Caki2 (cell line): ENCODE measurements around the gene RAD51B. TPM values are rescaled to one million over a fixed set of nuclear protein-coding genes. Genes with fewer than 3 reads are reported as not detected.

Source experiments
- DNase-seq: peaks from one replicate; pipeline ENCODE4 v3.0.0-alpha.2; 2015; ENCODE audit warnings: low read depth
- in situ Hi-C: cut with HindIII; loops from 2 replicates; pipeline ENCODE4 v1.10.0; 2016; ENCODE audit warnings: low sequenced_read_pairs, low pct_unique_long_range_greater_than_20kb, mixed read lengths
- total RNA-seq: library from RNA; depleted of rRNA; stranded (reverse); fragments of >200 nt; shearing (Covaris generic); gene quantifications from 2 replicates; pipeline ENCODE4 v1.2.3, GENCODE V29; 2014; ENCODE audit warnings: low replicate concordance

RAD51B gene
- total RNA-seq, 1 experiment from 2014 or later, result 20.8 TPM

- in situ Hi-C loops, result no loop called here
Observed at GRCh38 chr14:68592948-68593556, 773.5 kb downstream of the RAD51B start.

GRCh38 chr14:68593806-68594536 lies 774.4 kb downstream of the RAD51B start:
- DNase-seq, result peak; percentile 12
- in situ Hi-C loops, result no loop called here

More at GRCh38 chr14:68592948-68593556, 773.5 kb downstream of the RAD51B start:
- no peak for DNase-seq

GRCh38 chr14:68594737-68595380 lies 775.3 kb downstream of the RAD51B start:
- in situ Hi-C loops, result no loop called here

GRCh38 chr14:68596211-68596610 lies 776.6 kb downstream of the RAD51B start:
- no peak for DNase-seq
- in situ Hi-C loops, result no loop called here

More at GRCh38 chr14:68594737-68595380, 775.3 kb downstream of the RAD51B start:
- DNase-seq, result peak; percentile 67

- no peak for DNase-seq
- in situ Hi-C loops, result no loop called here
Observed at GRCh38 chr14:68596701-68597100, 777.1 kb downstream of the RAD51B start.

GRCh38 chr14:68598089-68598488 lies 778.5 kb downstream of the RAD51B start:
- DNase-seq, result no peak
- in situ Hi-C loops, result no loop called here

GRCh38 chr14:68598621-68599447 lies 779.3 kb downstream of the RAD51B start:
- peak; percentile 89 for DNase-seq
- in situ Hi-C loops, result no loop called here

GRCh38 chr14:68599896-68600610 lies 780.5 kb downstream of the RAD51B start:
- no peak for DNase-seq
- in situ Hi-C loops, result no loop called here

GRCh38 chr14:68602507-68602906 lies 782.9 kb downstream of the RAD51B start:
- DNase-seq, result no peak
- in situ Hi-C loops, result no loop called here

GRCh38 chr14:68603533-68604360 lies 784.2 kb downstream of the RAD51B start:
- no peak for DNase-seq
- in situ Hi-C loops, result no loop called here

- in situ Hi-C loops, result no loop called here
- DNase-seq, result no peak
Observed at GRCh38 chr14:68604361-68604730, 784.8 kb downstream of the RAD51B start.

GRCh38 chr14:68604822-68605221 lies 785.2 kb downstream of the RAD51B start:
- DNase-seq, result no peak
- in situ Hi-C loops, result no loop called here

- DNase-seq, result no peak
- in situ Hi-C loops, result no loop called here
Observed at GRCh38 chr14:68606176-68606575, 786.6 kb downstream of the RAD51B start.

GRCh38 chr14:68606644-68607043 lies 787.1 kb downstream of the RAD51B start:
- DNase-seq, result no peak
- in situ Hi-C loops, result no loop called here

- DNase-seq, result no peak
- in situ Hi-C loops, result no loop called here
Observed at GRCh38 chr14:68607081-68607866, 787.7 kb downstream of the RAD51B start.

- in situ Hi-C loops, result no loop called here
- no peak for DNase-seq
Observed at GRCh38 chr14:68607867-68608573, 788.4 kb downstream of the RAD51B start.
